ENCODE measurements around the gene CTNNA3. TPM values are rescaled to one million over a fixed set of nuclear protein-coding genes. Genes with fewer than 3 reads are reported as not detected.

The CTNNA3 gene
- total and polyA plus RNA-seq, 12 donors = 2.0 to 213 (median 171) TPM

- Histone ChIP-seq H3K36me3 (no peaks in the 10 kb centered on the region), H3K4me3 (peak overlapping the region in 2 of 10 donors; percentile 3 to 16), H3K27me3 (no peaks in the 10 kb centered on the region), H3K9me3 (no peaks in the 10 kb centered on the region), H3K4me1 (no peaks in the 10 kb centered on the region), H3K27ac (peak overlapping the region in 3 of 10 donors; percentile 11 to 37 (median 25))
- ATAC-seq (peak in 7 of 8 donors; percentile 47 to 81 (median 61)), DNase-seq (peak; percentile 11)
- intact Hi-C loops (cut with DNase I) = no loop called here
- WGBS, 2 donors = 57 to 67% methylated on average over 3 of the region's 3 CpGs
- no peak for TF ChIP-seq CTCF (IDR thresholded peaks at IDR 0.05)
Observed at GRCh38 chr10:66353422-66353821, 1342.6 kb downstream of the CTNNA3 start.

GRCh38 chr10:66350622-66351399 lies 1345.2 kb downstream of the CTNNA3 start:
- no peaks in the 10 kb centered on the region for H3K4me1 ChIP-seq
- intact Hi-C loops (cut with DNase I) = no loop called here
- WGBS, 2 donors = 70 to 81% methylated on average over 1 of the region's 1 CpG
- no peaks in the 10 kb centered on the region for H3K27me3 ChIP-seq
- H3K9me3 ChIP-seq = peaks cover 0 to 15% (median 0%) of the 10 kb centered on the region in 11 donors
- no peak for DNase-seq
- H3K27ac ChIP-seq = no peak overlapping the region
- no peaks in the 10 kb centered on the region for H3K36me3 ChIP-seq
- no peak for TF ChIP-seq CTCF (IDR thresholded peaks at IDR 0.05)
- no peak for ATAC-seq
- H3K4me3 ChIP-seq = no peak overlapping the region

- Histone ChIP-seq H3K27me3 (no peaks in the 10 kb centered on the region), H3K9me3 (peaks cover 0 to 15% (median 0%) of the 10 kb centered on the region in 11 donors), H3K27ac (no peak overlapping the region), H3K4me3 (no peak overlapping the region), H3K36me3 (no peaks in the 10 kb centered on the region), H3K4me1 (no peaks in the 10 kb centered on the region)
- DNase-seq (no peak), ATAC-seq (no peak)
- TF ChIP-seq CTCF (IDR thresholded peaks at IDR 0.05) = no peak
- intact Hi-C loops (cut with DNase I) = no loop called here
- 60 to 72% methylated on average over 1 of the region's 1 CpG for WGBS, 2 donors
Observed at GRCh38 chr10:66349726-66350125, 1346.3 kb downstream of the CTNNA3 start.

- Histone ChIP-seq H3K4me1 (no peaks in the 10 kb centered on the region), H3K27ac (no peak overlapping the region), H3K4me3 (no peak overlapping the region), H3K36me3 (no peaks in the 10 kb centered on the region), H3K9me3 (peaks cover 0 to 15% (median 0%) of the 10 kb centered on the region in 11 donors), H3K27me3 (no peaks in the 10 kb centered on the region)
- TF ChIP-seq CTCF (IDR thresholded peaks at IDR 0.05) = no peak
- 78 to 82% methylated on average over 2 of the region's 2 CpGs for WGBS, 2 donors
- ATAC-seq (no peak), DNase-seq (no peak)
- intact Hi-C loops (cut with DNase I) = no loop called here
Observed at GRCh38 chr10:66349076-66349475, 1346.9 kb downstream of the CTNNA3 start.
